GM19240 (cell line): ENCODE measurements around the gene TCEA2.
A peak's percentile ranks its signal among the peaks of the same experiment; 100 is the strongest.

Experiments used
- DNase-seq: peaks from one replicate; pipeline ENCODE4 v3.0.0; 2011; ENCODE audit warnings: low spot score; ENCODE audit not compliant: insufficient read length

Gene TCEA2

DNA sequence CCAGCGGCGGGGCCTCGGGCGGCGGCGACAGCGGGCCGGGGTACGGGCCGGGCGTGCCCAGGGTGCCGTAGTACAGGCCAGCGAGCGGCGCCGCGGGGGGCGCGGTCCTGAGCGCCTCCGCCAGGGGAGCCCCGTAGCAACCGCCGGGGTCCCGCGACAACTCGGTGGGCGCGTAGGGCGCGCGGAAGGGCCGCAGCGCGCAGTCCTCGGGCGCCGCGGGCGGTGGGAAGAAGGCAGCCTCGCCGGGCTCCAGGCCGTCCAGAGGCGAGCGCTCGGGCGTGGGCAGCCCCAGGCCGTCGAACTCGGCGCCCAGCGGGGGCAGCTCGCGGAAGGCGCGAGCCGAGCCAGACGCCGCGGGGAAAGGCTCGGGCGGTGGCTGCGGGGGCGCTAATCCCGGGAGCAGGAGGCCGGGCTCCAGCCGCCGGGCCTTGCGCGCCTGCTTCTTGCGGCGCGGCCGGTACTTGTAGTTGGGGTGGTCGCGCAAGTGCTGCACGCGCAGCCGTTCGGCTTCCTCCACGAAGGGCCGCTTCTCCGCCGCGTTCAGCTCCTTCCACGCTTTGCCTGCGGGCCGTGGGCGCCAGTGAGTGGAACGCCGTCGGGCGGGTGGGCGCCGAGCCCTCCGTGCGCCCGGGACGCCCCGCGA lies 14.5 kb upstream of the TCEA2 start:
- no peak for DNase-seq

DNA sequence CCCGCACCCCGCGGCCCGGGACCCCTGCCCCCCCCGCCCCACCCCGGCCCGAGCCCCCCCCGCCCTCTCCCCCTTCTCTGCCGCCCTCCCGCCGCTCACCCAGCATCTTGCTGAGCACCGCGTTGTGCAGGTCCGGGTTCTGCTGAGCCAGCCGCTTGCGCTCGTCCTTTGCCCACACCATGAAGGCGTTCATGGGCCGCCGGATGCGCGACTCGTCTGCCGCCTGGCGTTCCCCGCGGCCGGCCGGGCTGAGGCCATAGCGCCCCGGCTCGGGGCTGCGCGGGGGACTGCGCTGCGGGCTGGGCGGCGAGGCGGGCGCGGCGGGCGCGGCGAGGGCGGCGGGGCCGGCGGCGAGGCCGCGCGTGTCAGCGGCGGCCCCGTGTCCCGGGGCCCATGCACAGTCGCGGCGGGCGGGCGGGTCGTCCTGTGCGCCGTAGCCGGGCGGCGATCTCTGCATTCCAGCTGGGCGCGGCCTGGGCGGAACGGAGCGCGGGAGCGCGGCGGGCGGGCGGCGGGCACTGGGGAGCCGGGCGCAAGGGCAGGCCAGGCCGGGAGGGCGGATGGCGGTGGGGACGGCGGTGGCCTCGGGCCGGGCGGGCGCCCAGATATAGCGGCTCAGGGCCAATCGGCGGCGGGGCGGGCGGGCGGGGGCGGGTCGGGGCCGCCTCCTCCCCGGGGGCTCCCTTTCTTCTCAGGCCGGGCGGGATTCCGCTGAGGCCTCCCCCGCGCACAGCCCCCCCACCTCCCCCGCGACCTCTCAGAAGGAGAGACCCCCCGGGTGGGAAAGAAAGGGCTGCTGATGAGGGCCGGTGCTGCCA lies 13.7 kb upstream of the TCEA2 start, which contains the start of gene SOX18:
TSS of gene SOX18 (minus strand) at position 580 of the 818 bp plus-strand sequence. CDS start at position 457, 123 bp downstream.
- no peak for DNase-seq

GRCh38 chr20:64049878-64050260 lies 13.1 kb upstream of the TCEA2 start:
- no peak for DNase-seq

- DNase-seq = no peak
Measured at GRCh38 chr20:64050261-64051032, 12.6 kb upstream of the TCEA2 start.

- no peak for DNase-seq
Measured at GRCh38 chr20:64051033-64051452, 12.0 kb upstream of the TCEA2 start.

- no peak for DNase-seq
Measured at GRCh38 chr20:64051561-64052325, 11.3 kb upstream of the TCEA2 start.

GRCh38 chr20:64052326-64052722 lies 10.7 kb upstream of the TCEA2 start:
- no peak for DNase-seq

DNA sequence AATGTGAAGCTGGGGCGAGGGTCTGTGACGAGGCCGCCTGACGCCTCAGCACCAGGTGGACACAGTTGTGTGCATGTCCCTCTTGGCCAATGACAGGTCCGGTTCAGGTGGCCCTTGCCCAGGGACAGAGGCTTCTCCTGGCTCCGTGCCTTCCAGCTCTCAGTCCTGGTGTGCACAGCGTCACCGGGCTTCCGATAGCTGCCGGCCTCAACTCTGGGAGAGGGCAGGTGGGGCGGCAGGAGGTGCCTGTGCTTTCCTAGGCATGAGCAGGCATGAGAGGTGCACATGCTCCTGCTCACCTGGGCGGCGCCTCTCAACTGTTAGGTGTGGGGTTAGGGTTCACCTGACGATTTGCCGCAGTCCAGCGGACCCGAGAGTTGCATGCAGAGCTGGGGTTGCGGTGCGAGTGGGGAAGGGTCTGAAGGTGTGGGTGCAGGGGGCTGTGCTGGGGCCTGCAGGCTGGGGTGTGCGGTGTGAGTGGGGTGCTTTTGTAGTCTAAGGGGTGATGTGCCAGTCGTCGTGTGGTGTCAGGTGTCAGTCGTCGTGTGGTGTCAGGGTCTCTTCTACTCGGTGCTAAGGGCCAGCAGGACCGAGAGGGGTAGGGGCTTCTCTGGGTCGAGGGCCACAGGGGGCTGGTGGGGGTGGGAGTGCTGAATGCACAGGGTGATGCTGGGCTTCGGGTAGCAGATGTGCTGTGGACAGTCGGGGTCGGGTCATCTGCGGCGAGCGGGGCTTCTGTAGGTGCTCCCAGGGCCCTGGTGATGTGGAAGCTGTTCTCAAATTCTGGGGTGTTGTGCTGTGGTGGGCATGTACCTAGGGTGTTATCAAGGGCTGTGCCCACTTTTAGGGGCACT lies 9.8 kb upstream of the TCEA2 start:
- no peak for DNase-seq

GRCh38 chr20:64053841-64054661 lies 8.9 kb upstream of the TCEA2 start:
- no peak for DNase-seq

- no peak for DNase-seq
Measured at GRCh38 chr20:64055396-64055892, 7.6 kb upstream of the TCEA2 start.

DNA sequence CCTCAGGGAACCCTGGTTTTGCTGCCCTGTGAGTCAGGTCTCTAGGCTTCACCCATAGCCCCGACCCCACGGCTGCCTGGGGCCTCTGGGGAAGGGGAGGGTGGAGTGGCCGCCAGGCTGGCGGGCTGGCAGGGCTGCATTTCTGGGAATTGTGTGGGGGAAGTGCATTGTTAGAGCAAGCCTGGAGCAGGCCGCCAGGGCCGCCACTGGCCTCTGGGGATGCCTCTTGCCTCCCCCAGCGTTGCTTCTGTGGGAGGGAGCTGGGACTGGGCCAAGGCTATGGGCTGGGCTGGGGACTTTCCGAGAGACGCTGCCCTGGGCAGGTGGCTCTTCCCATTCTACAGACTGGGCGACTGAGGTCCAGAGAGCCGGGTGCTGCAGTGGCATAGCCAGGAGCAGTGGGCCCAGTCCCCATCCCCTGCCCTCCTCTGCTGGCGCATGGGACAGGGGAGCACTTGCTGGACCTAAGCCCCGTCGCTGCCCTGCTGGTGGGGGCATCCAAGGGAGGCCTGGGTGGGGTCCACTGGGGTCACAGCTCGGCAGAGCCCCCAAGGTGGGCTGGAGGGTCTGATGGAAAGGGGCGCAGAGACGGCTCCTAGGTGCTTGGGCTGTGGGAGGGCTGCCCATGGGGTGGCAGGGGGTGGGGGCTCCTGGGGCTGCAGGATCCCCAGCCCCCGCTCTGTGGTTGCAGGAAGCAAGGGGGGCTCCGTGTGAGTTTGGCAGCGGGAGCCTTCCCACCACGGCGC lies 6.9 kb upstream of the TCEA2 start:
- DNase-seq = no peak

DNA sequence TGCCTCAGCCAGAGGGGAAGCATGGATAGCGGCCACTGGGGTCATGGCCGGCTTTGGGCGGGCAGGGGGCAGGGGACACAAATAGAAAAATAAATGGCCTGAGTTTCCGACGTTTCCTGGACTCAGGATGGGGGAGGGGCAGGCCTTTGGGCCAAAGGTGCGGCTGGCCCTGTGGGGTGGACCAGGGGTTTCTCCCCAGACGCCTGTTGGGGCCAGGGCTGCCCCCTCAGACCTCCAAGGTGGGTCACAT lies 6.4 kb upstream of the TCEA2 start:
- no peak for DNase-seq

GRCh38 chr20:64056889-64057627 lies 5.9 kb upstream of the TCEA2 start:
- no peak for DNase-seq

DNA sequence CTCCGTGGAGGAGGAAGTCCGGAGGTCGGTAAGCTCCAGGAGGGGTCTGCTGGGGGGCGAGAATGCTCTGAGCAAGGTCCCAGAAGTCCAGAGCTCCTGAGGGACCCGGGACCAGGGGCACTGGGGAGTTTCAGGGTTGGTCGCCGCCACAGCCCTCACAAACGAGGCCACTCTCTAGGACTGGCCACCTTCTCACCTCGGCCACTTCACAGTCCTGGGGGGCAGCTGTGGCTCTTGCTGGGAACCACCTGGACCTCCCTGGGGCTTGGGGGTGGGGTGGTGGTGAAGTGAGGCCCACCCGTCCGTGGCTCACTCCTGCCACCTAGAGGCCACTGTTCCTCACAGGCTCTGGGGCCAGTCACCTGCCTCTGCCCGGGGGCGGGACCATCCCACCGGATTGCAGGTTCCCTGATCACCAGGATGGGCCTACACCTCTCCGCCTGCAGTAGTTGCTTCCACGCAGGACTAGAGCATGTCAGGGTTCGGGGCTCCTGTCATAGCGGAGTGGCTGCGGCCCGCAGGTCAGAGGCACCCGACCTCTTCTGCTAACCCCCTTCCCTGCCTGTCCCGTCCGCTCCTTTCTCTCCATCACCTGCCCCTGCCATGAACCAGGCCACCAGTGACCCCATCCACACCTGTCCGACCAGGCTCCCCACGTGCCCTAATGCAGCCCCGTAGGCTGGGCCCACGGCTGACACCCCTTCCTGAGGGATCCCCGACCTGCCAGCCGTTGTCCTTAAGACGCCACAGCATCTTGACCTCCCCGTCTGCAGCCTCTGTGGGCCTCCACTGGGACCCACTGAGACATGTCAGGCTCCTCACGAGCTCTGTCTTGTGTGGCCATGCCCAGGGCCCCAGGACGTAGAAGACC lies 5.1 kb upstream of the TCEA2 start:
- peak; percentile 93 for DNase-seq

DNA sequence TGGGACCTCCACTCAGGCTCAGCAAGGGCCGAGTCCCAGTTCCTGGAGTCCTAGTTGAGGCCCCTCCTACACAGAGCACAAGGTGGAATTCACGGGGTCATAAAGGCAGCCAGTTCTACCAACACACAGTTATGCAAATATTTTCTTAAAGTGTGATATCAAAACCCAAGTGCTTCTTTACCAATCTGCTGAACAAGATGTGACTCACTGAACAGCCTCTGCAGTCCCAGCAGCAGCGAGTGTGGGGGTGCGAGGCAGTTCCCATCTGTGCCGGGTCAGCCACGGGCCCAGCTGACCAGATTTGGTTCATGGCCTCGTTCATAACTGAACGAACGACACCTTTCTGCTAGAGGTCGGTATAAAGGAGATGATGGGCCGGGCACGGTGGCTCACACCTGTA lies 4.5 kb upstream of the TCEA2 start:
- no peak for DNase-seq

DNA sequence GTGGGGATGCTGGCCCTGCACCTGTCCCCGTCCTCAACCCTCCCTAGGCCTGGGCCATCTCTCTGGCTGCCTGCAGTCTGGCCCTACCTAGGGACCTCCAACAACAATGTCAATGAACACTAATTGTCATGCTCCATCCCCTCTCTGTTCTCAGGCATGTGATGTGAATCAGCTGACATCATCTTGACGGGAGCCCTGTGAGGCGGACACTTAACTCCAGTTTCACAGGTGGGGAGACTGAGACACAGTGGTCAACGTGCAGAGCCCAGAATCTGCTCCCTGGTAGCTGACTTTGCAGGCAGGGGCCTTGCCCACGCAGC lies 762 bp upstream of the TCEA2 start:
- no peak for DNase-seq

- no peak for DNase-seq
Measured at GRCh38 chr20:64063389-64064144, 569 bp downstream of the TCEA2 start.
